GM18858 (cell line): Measurements from ENCODE around the gene RAD52.
"Not testable (repeated sequence)": the region's sequence is repeated elsewhere in the genome, so short reads cannot be mapped to it uniquely, and the experiment has no call there.

ENCODE experiments used
- ATAC-seq: cut with Tn5 transposase; IDR thresholded peaks from one replicate; pipeline ENCODE4 v1.9.1; 2021; ENCODE audit not compliant: unreplicated experiment

RAD52 gene

GRCh38 chr12:968545-968944 is 19.1 kb upstream of the RAD52 start:
- ATAC-seq: no peak

GRCh38 chr12:967641-968040 is 18.1 kb upstream of the RAD52 start:
- no peak for ATAC-seq

- ATAC-seq: no peak
These were observed 17.2 kb upstream of the RAD52 start for GRCh38 chr12:966724-967123.

GRCh38 chr12:958588-959123 is 9.2 kb upstream of the RAD52 start:
- ATAC-seq: no peak

GRCh38 chr12:955939-956338 is 6.4 kb upstream of the RAD52 start:
- no peak for ATAC-seq

GRCh38 chr12:954741-955140 is 5.2 kb upstream of the RAD52 start:
- ATAC-seq: no peak

- no peak for ATAC-seq
These were observed 4.3 kb upstream of the RAD52 start for GRCh38 chr12:953776-954175.

- ATAC-seq: no peak
These were observed 1.7 kb upstream of the RAD52 start for GRCh38 chr12:951176-951575.

- no peak for ATAC-seq
These were observed 1.3 kb downstream of the RAD52 start for GRCh38 chr12:948238-948637.

GRCh38 chr12:946631-947030 is 2.9 kb downstream of the RAD52 start:
- no peak for ATAC-seq

- no peak for ATAC-seq
These were observed 3.3 kb downstream of the RAD52 start for GRCh38 chr12:946212-946611.

GRCh38 chr12:944211-944610 is 5.3 kb downstream of the RAD52 start:
- ATAC-seq: no peak

- no peak for ATAC-seq
These were observed 6.4 kb downstream of the RAD52 start for GRCh38 chr12:943051-943450.

GRCh38 chr12:938810-939209 is 10.7 kb downstream of the RAD52 start:
- no peak for ATAC-seq

- no peak for ATAC-seq
These were observed 12.8 kb downstream of the RAD52 start for GRCh38 chr12:936377-937345.

GRCh38 chr12:935891-936290 is 13.6 kb downstream of the RAD52 start:
- not testable (repeated sequence) for ATAC-seq

GRCh38 chr12:931591-931990 is 17.9 kb downstream of the RAD52 start:
- ATAC-seq: no peak

GRCh38 chr12:931060-931459 is 18.4 kb downstream of the RAD52 start:
- ATAC-seq: no peak

- no peak for ATAC-seq
These were observed 22.9 kb downstream of the RAD52 start for GRCh38 chr12:926641-927040.

- no peak for ATAC-seq
These were observed 27.2 kb downstream of the RAD52 start for GRCh38 chr12:922285-922684.

- ATAC-seq: no peak
These were observed 28.8 kb downstream of the RAD52 start for GRCh38 chr12:920676-921075.

- no peak for ATAC-seq
These were observed 32.6 kb downstream of the RAD52 start for GRCh38 chr12:916712-917445.
